Rectal smooth muscle tissue (tissue), 1 donor: ENCODE measurements around the gene KRT15.
"Not testable (repeated sequence)": the region's sequence is repeated elsewhere in the genome, so short reads cannot be mapped to it uniquely, and the experiment has no call there.

ENCODE experiments used
- H3K27ac ChIP-seq: one replicate; pipeline ENCODE4 v1.7.0; 2013; ENCODE audit warnings: low read depth, low read length, inconsistent platforms
- H3K27me3 ChIP-seq: one replicate; pipeline ENCODE4 v1.7.0; 2013; ENCODE audit warnings: low read length; ENCODE audit not compliant: control insufficient read depth, insufficient read depth
- H3K36me3 ChIP-seq: one replicate; pipeline ENCODE4 v1.7.0; 2013; ENCODE audit warnings: low read length; ENCODE audit not compliant: control insufficient read depth, insufficient read depth
- H3K4me1 ChIP-seq: one replicate; pipeline ENCODE4 v1.7.0; 2013; ENCODE audit warnings: low read length; ENCODE audit not compliant: control insufficient read depth, insufficient read depth
- H3K4me3 ChIP-seq: one replicate; pipeline ENCODE4 v1.7.0; 2013; ENCODE audit warnings: low read length
- H3K9ac ChIP-seq: one replicate; pipeline ENCODE4 v1.7.0; 2013; ENCODE audit warnings: low read length

Gene KRT15

GRCh38 chr17:41551365-41551764, 32.7 kb upstream of the KRT15 start:
- Histone ChIP-seq H3K4me1 (peaks cover 10% of the 10 kb centered on the region), H3K9ac (no peak overlapping the region), H3K27ac (no peak overlapping the region), H3K4me3 (no peak overlapping the region), H3K27me3 (peaks cover 4% of the 10 kb centered on the region), H3K36me3 (no peaks in the 10 kb centered on the region)

- no peak overlapping the region for H3K4me3 ChIP-seq
- H3K4me1 ChIP-seq, result peaks cover 10% of the 10 kb centered on the region
- peaks cover 4% of the 10 kb centered on the region for H3K27me3 ChIP-seq
- no peaks in the 10 kb centered on the region for H3K36me3 ChIP-seq
- H3K9ac ChIP-seq, result no peak overlapping the region
- no peak overlapping the region for H3K27ac ChIP-seq
Measured at GRCh38 chr17:41549596-41550039, 30.9 kb upstream of the KRT15 start.

GRCh38 chr17:41548844-41549595, 30.3 kb upstream of the KRT15 start:
- peak overlapping the region; percentile 59 for H3K4me3 ChIP-seq
- no peaks in the 10 kb centered on the region for H3K36me3 ChIP-seq
- H3K27me3 ChIP-seq, result peaks cover 4% of the 10 kb centered on the region
- no peak overlapping the region for H3K9ac ChIP-seq
- peaks cover 10% of the 10 kb centered on the region for H3K4me1 ChIP-seq
- no peak overlapping the region for H3K27ac ChIP-seq

- H3K4me3 ChIP-seq, result peak overlapping the region; percentile 59
- peaks cover 10% of the 10 kb centered on the region for H3K4me1 ChIP-seq
- no peak overlapping the region for H3K9ac ChIP-seq
- no peaks in the 10 kb centered on the region for H3K36me3 ChIP-seq
- no peak overlapping the region for H3K27ac ChIP-seq
- peaks cover 4% of the 10 kb centered on the region for H3K27me3 ChIP-seq
Measured at GRCh38 chr17:41547921-41548843, 29.5 kb upstream of the KRT15 start.

GRCh38 chr17:41547378-41547841, 28.7 kb upstream of the KRT15 start:
- no peaks in the 10 kb centered on the region for H3K36me3 ChIP-seq
- no peak overlapping the region for H3K4me3 ChIP-seq
- H3K27me3 ChIP-seq, result peaks cover 4% of the 10 kb centered on the region
- no peak overlapping the region for H3K27ac ChIP-seq
- H3K4me1 ChIP-seq, result peaks cover 10% of the 10 kb centered on the region
- H3K9ac ChIP-seq, result no peak overlapping the region

- H3K4me3 ChIP-seq, result no peak overlapping the region
- H3K27ac ChIP-seq, result no peak overlapping the region
- peaks cover 4% of the 10 kb centered on the region for H3K27me3 ChIP-seq
- H3K4me1 ChIP-seq, result peaks cover 10% of the 10 kb centered on the region
- no peak overlapping the region for H3K9ac ChIP-seq
- no peaks in the 10 kb centered on the region for H3K36me3 ChIP-seq
Measured at GRCh38 chr17:41546819-41547218, 28.1 kb upstream of the KRT15 start.

- Histone ChIP-seq H3K4me3 (no peak overlapping the region), H3K36me3 (no peaks in the 10 kb centered on the region), H3K9ac (no peak overlapping the region), H3K27ac (no peak overlapping the region), H3K27me3 (peaks cover 4% of the 10 kb centered on the region), H3K4me1 (peaks cover 10% of the 10 kb centered on the region)
Measured at GRCh38 chr17:41545829-41546410, 27.2 kb upstream of the KRT15 start.

- H3K9ac ChIP-seq, result no peak overlapping the region
- no peak overlapping the region for H3K27ac ChIP-seq
- no peaks in the 10 kb centered on the region for H3K36me3 ChIP-seq
- peaks cover 4% of the 10 kb centered on the region for H3K27me3 ChIP-seq
- H3K4me3 ChIP-seq, result no peak overlapping the region
- peaks cover 10% of the 10 kb centered on the region for H3K4me1 ChIP-seq
Measured at GRCh38 chr17:41544935-41545334, 26.2 kb upstream of the KRT15 start.

- H3K4me3 ChIP-seq, result no peak overlapping the region
- H3K4me1 ChIP-seq, result peaks cover 10% of the 10 kb centered on the region
- no peak overlapping the region for H3K9ac ChIP-seq
- H3K27ac ChIP-seq, result no peak overlapping the region
- no peaks in the 10 kb centered on the region for H3K36me3 ChIP-seq
- H3K27me3 ChIP-seq, result peaks cover 4% of the 10 kb centered on the region
Measured at GRCh38 chr17:41544491-41544892, 25.8 kb upstream of the KRT15 start.

- not testable (repeated sequence) for H3K36me3 ChIP-seq, H3K9ac ChIP-seq, H3K4me1 ChIP-seq, H3K27ac ChIP-seq, H3K4me3 ChIP-seq, H3K27me3 ChIP-seq
Measured at GRCh38 chr17:41542786-41543185, 24.1 kb upstream of the KRT15 start.

- H3K4me3 ChIP-seq, result no peak overlapping the region
- H3K4me1 ChIP-seq, result no peaks in the 10 kb centered on the region
- H3K36me3 ChIP-seq, result no peaks in the 10 kb centered on the region
- no peak overlapping the region for H3K27ac ChIP-seq
- no peaks in the 10 kb centered on the region for H3K27me3 ChIP-seq
- H3K9ac ChIP-seq, result no peak overlapping the region
Measured at GRCh38 chr17:41542357-41542756, 23.7 kb upstream of the KRT15 start.

- H3K9ac ChIP-seq, result no peak overlapping the region
- no peak overlapping the region for H3K27ac ChIP-seq
- H3K27me3 ChIP-seq, result no peaks in the 10 kb centered on the region
Measured at GRCh38 chr17:41540921-41541625, 22.4 kb upstream of the KRT15 start.

More at GRCh38 chr17:41540921-41541625, 22.4 kb upstream of the KRT15 start:
- Histone ChIP-seq H3K4me1 (no peaks in the 10 kb centered on the region), H3K4me3 (no peak overlapping the region), H3K36me3 (no peaks in the 10 kb centered on the region)
